NCI-H1048 (cell line): ENCODE measurements around the gene RAB20.

Experiments used
- DNase-seq: peaks from one replicate; lab custom pipeline; 2025; lab: John Stamatoyannopoulos, UW

RAB20 gene

GRCh38 chr13:110529522-110530311 lies 31.8 kb downstream of the RAB20 start:
- no peak for DNase-seq

GRCh38 chr13:110528911-110529310 lies 32.6 kb downstream of the RAB20 start:
- no peak for DNase-seq

- no peak for DNase-seq
Observed at GRCh38 chr13:110528371-110528770, 33.2 kb downstream of the RAB20 start.

- no peak for DNase-seq
Observed at GRCh38 chr13:110525328-110526319, 35.9 kb downstream of the RAB20 start.

- DNase-seq: no peak
Observed at GRCh38 chr13:110524541-110525257, 36.8 kb downstream of the RAB20 start.

- DNase-seq: no peak
Observed at GRCh38 chr13:110523838-110524540, 37.5 kb downstream of the RAB20 start.

GRCh38 chr13:110523180-110523579 lies 38.3 kb downstream of the RAB20 start:
- no peak for DNase-seq

GRCh38 chr13:110522721-110523120 lies 38.8 kb downstream of the RAB20 start:
- no peak for DNase-seq

- DNase-seq: no peak
Observed at GRCh38 chr13:110521946-110522345, 39.6 kb downstream of the RAB20 start.

- DNase-seq: no peak
Observed at GRCh38 chr13:110521296-110521680, 40.2 kb downstream of the RAB20 start.

- no peak for DNase-seq
Observed at GRCh38 chr13:110520431-110521295, 40.9 kb downstream of the RAB20 start.

- no peak for DNase-seq
Observed at GRCh38 chr13:110519506-110519905, 42.0 kb downstream of the RAB20 start.

- DNase-seq: no peak
Observed at GRCh38 chr13:110519046-110519445, 42.5 kb downstream of the RAB20 start.

- DNase-seq: no peak
Observed at GRCh38 chr13:110518571-110518970, 43.0 kb downstream of the RAB20 start.

- DNase-seq: no peak
Observed at GRCh38 chr13:110518226-110518525, 43.3 kb downstream of the RAB20 start.

GRCh38 chr13:110517505-110518225 lies 43.9 kb downstream of the RAB20 start:
- no peak for DNase-seq

GRCh38 chr13:110516500-110516899 lies 45.0 kb downstream of the RAB20 start:
- DNase-seq: no peak

- DNase-seq: no peak
Observed at GRCh38 chr13:110512198-110512740, 49.3 kb downstream of the RAB20 start.

- DNase-seq: no peak
Observed at GRCh38 chr13:110511509-110512181, 49.9 kb downstream of the RAB20 start.
